Muscle layer of colon (tissue), 2 donors: ENCODE results near the gene SLC25A36.

Experiments
- H3K27ac ChIP-seq: one replicate; pipeline ENCODE4 v1.7.0; 2013; ENCODE audit warnings: low read depth, mild to moderate bottlenecking, low read length, moderate library complexity
- H3K27me3 ChIP-seq, 2 donors: one replicate each; pipeline ENCODE4 v1.7.0; 2013; ENCODE audit warnings: low read length in 2 of 2, mild to moderate bottlenecking in 2 of 2; ENCODE audit not compliant: insufficient read depth in 2 of 2, control insufficient read depth in 1 of 2
- H3K36me3 ChIP-seq: one replicate; pipeline ENCODE4 v1.7.0; 2013; ENCODE audit warnings: mild to moderate bottlenecking, low read length; ENCODE audit not compliant: insufficient read depth
- H3K4me1 ChIP-seq: one replicate; pipeline ENCODE4 v1.7.0; 2013; ENCODE audit warnings: mild to moderate bottlenecking, low read length; ENCODE audit not compliant: insufficient read depth
- H3K4me3 ChIP-seq, 2 donors: one replicate each; pipeline ENCODE4 v1.7.0; 2013; ENCODE audit warnings: low read length in 2 of 2, low read depth in 1 of 2, mild to moderate bottlenecking in 1 of 2, moderate library complexity in 1 of 2
- H3K9ac ChIP-seq: one replicate; pipeline ENCODE4 v1.7.0; 2013; ENCODE audit warnings: low read length
- H3K9me3 ChIP-seq: one replicate; pipeline ENCODE4 v1.7.0; 2013; ENCODE audit warnings: mild to moderate bottlenecking, low read length
- donor health status: abdominal sarcoma.
- donor health status: Adenocarcinoma of cecum.

Gene SLC25A36

GRCh38 chr3:141021261-141021660 is 79.6 kb downstream of the SLC25A36 start:
- H3K9ac ChIP-seq, result no peak overlapping the region
- H3K4me3 ChIP-seq, result no peak overlapping the region
- H3K36me3 ChIP-seq, result no peaks in the 10 kb centered on the region
- no peak overlapping the region for H3K27ac ChIP-seq
- H3K27me3 ChIP-seq, result no peaks in the 10 kb centered on the region
- no peaks in the 10 kb centered on the region for H3K4me1 ChIP-seq
- no peaks in the 10 kb centered on the region for H3K9me3 ChIP-seq
